ENCODE data around the gene ABLIM2. TPM values are rescaled to one million over a fixed set of nuclear protein-coding genes. Genes with fewer than 3 reads are reported as not detected.

Gene ABLIM2
- total RNA-seq, 1 experiment from 2014 or later: 2.7 TPM

DNA sequence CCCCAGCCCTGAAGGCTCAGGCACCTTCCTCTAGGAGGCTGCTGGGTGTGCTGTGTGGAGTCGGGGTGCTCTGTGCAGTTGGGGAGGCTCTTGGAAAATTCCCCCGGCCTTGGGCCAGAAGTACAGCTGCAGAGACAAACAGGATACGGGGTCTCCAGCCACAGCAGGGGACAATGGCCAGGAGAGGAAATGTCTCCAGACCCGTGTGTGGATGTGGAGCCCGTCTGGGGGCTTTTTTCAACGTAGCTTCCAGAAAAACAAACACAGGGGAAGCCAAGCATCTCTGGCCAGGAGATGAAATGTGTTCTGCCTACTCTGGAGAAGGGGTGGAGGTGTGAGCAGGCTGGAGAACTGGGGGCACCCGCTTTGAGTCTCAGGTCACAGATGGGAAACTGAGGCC, 36.8 kb upstream of the ABLIM2 start:
- intact Hi-C loops (cut with micrococcal nuclease; ENCODE audit: unreplicated experiment): no loop called here
- POLR2A ChIA-PET (ENCODE audit: low non-redundant PET): no interaction called here
- no TSS peak for BruUV-seq (replicated peaks)
- peaks cover 6% of the 10 kb centered on the region for H3K4me1 ChIP-seq (ENCODE audit: insufficient read depth, low read length, poor library complexity, severe bottlenecking)
- H3K9me3 ChIP-seq (ENCODE audit: low read depth, low read length, poor library complexity, severe bottlenecking): no peaks in the 10 kb centered on the region
- TF ChIP-seq EZH2 (IDR thresholded peaks at IDR 0.05; ENCODE audit: borderline replicate concordance, low read depth, low read length, poor library complexity, severe bottlenecking): no peak
- TF ChIP-seq, protein P1, sequence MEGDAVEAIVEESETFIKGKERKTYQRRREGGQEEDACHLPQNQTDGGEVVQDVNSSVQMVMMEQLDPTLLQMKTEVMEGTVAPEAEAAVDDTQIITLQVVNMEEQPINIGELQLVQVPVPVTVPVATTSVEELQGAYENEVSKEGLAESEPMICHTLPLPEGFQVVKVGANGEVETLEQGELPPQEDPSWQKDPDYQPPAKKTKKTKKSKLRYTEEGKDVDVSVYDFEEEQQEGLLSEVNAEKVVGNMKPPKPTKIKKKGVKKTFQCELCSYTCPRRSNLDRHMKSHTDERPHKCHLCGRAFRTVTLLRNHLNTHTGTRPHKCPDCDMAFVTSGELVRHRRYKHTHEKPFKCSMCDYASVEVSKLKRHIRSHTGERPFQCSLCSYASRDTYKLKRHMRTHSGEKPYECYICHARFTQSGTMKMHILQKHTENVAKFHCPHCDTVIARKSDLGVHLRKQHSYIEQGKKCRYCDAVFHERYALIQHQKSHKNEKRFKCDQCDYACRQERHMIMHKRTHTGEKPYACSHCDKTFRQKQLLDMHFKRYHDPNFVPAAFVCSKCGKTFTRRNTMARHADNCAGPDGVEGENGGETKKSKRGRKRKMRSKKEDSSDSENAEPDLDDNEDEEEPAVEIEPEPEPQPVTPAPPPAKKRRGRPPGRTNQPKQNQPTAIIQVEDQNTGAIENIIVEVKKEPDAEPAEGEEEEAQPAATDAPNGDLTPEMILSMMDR (conservative IDR thresholded peaks at IDR 0.05; ENCODE audit: low read depth, low read length): no peak
- no peaks in the 10 kb centered on the region for H3K36me3 ChIP-seq (ENCODE audit: insufficient read depth, low read length, poor library complexity, severe bottlenecking)
- DNase-seq (ENCODE audit: low spot score): no peak
- H3K27me3 ChIP-seq (replicated peaks; ENCODE audit: insufficient read depth, low read depth, low read length, poor library complexity): no peaks in the 10 kb centered on the region
- CTCF ChIA-PET: no interaction called here
- H3K4me3 ChIP-seq (ENCODE audit: low read depth, low read length, poor library complexity, severe bottlenecking): no peak overlapping the region
- no peak overlapping the region for H3K27ac ChIP-seq (ENCODE audit: low read depth, low read length, poor library complexity, severe bottlenecking)

DNA sequence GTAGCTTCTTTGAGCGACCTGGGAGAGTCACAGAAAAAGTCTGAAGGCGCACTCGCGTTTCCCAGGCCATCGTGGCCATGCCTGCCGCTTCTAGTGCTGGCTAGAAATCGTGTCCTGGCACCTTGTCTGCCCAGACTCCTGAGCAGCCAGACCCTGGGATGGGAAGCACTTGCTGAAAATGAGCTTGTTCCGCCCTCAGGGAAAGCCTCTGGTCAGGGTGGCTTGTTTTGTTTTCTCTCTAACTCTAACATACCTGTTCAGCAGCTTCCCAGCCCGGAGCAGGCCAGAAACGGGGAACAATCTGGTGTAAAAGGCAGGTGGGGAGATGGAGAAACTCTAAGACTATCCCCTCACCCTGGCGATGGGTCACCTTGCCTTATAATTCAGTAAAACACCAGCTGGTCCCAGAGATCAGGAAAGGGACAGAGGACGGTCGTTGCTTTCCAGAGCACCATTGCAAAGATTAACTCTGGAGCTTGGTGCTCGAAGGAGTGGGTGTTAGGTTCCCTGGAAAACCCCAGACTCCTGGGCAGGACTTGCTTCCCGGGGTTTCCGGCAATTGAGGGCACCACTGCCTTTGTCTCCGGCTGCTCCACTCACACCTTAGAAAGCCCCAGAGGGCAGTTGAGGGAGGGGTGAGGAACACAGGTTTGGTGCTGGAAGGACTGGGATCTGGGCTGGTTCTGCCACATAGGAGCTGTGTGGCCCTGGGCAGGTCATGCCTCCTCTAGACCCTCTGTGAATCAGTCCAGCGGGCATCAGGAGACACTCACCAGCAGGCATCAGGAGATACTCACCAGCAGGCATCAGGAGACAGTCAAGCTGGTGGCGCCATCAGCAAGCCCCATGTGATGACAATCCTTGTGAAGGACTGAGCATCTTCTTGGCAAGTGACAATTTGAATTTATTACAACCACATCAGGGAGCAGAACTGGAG, 36.0 kb upstream of the ABLIM2 start:
- H3K27ac ChIP-seq (ENCODE audit: low read depth, low read length, poor library complexity, severe bottlenecking): no peak overlapping the region
- no peaks in the 10 kb centered on the region for H3K9me3 ChIP-seq (ENCODE audit: low read depth, low read length, poor library complexity, severe bottlenecking)
- no peaks in the 10 kb centered on the region for H3K36me3 ChIP-seq (ENCODE audit: insufficient read depth, low read length, poor library complexity, severe bottlenecking)
- no peak for DNase-seq (ENCODE audit: low spot score)
- no peaks in the 10 kb centered on the region for H3K27me3 ChIP-seq (replicated peaks; ENCODE audit: insufficient read depth, low read depth, low read length, poor library complexity)
- no TSS peak for BruUV-seq (replicated peaks)
- H3K4me3 ChIP-seq (ENCODE audit: low read depth, low read length, poor library complexity, severe bottlenecking): no peak overlapping the region
- ChIA-PET POLR2A (ENCODE audit: low non-redundant PET) (no interaction called here), CTCF (no interaction called here)
- H3K4me1 ChIP-seq (ENCODE audit: insufficient read depth, low read length, poor library complexity, severe bottlenecking): peaks cover 6% of the 10 kb centered on the region
- no peak for TF ChIP-seq EZH2 (IDR thresholded peaks at IDR 0.05; ENCODE audit: borderline replicate concordance, low read depth, low read length, poor library complexity, severe bottlenecking)
- TF ChIP-seq, protein P1 (conservative IDR thresholded peaks at IDR 0.05; ENCODE audit: low read depth, low read length): no peak
- intact Hi-C loops (cut with micrococcal nuclease; ENCODE audit: unreplicated experiment): no loop called here

DNA sequence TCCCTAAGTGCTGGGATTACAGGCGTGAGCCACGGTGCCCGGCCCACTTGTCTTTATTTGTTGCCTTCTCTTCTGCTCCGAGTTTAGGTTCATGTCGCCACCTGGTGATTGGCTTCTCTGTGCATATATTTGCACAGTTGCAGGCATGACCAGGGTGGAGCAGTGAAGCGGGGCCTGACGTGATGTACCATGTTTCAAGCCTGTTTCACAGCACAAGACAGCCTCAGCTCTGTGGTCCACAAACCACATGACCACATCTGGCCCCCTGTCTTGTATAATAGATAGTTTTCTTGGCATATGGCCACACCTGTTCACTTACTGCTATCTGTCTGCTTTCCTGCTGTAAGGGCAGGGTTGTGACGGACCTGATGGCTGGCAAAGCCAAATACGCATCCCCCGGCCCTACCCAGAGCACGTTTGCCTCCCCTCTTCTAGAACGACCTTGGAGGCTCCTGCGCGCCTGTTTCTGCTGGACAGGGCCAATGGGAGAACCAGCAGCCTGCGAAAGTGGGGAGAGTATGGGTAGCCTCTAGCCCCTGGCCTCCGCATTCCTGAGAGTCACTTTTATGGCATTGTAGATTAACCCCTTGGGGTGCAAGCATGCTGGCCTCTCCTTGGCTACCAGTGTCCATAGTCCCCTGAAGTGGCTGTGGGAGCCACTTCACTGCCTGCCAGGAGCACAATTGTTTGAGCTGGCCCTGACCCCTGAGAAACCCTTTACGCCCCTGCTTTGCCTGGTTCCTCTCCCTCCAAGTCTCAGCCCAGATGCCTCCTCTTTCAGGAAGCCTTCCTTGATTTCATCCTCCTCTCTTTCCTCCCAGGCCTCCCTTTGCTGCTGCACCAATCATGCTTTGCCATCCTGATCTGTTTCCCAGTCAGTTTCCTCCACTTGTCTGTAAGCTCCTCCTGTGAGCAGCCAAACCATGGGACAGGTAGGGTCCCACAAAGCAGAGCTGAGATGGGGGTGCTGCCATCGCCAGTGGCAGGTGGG, 34.4 kb upstream of the ABLIM2 start:
- H3K4me3 ChIP-seq (ENCODE audit: low read depth, low read length, poor library complexity, severe bottlenecking): no peak overlapping the region
- no peaks in the 10 kb centered on the region for H3K27me3 ChIP-seq (replicated peaks; ENCODE audit: insufficient read depth, low read depth, low read length, poor library complexity)
- peak; percentile 43 for DNase-seq (ENCODE audit: low spot score)
- H3K9me3 ChIP-seq (ENCODE audit: low read depth, low read length, poor library complexity, severe bottlenecking): no peaks in the 10 kb centered on the region
- intact Hi-C loops (cut with micrococcal nuclease; ENCODE audit: unreplicated experiment): no loop called here
- H3K27ac ChIP-seq (ENCODE audit: low read depth, low read length, poor library complexity, severe bottlenecking): no peak overlapping the region
- CTCF ChIA-PET: no interaction called here
- H3K36me3 ChIP-seq (ENCODE audit: insufficient read depth, low read length, poor library complexity, severe bottlenecking): no peaks in the 10 kb centered on the region
- H3K4me1 ChIP-seq (ENCODE audit: insufficient read depth, low read length, poor library complexity, severe bottlenecking): no peaks in the 10 kb centered on the region
- no peak for TF ChIP-seq EZH2 (IDR thresholded peaks at IDR 0.05; ENCODE audit: borderline replicate concordance, low read depth, low read length, poor library complexity, severe bottlenecking)
- TF ChIP-seq, protein P1 (conservative IDR thresholded peaks at IDR 0.05; ENCODE audit: low read depth, low read length): 0 out of 2 replicates have a peak, but pooled peaks have one; percentile 34
- POLR2A ChIA-PET (ENCODE audit: low non-redundant PET): no interaction called here
- no TSS peak for BruUV-seq (replicated peaks)
